Measurements from ENCODE around the gene DPEP2NB. TPM values are rescaled to one million over a fixed set of nuclear protein-coding genes. Genes with fewer than 3 reads are reported as not detected.

Gene DPEP2NB
- total RNA-seq, 1 experiment from 2014 or later = not detected

DNA sequence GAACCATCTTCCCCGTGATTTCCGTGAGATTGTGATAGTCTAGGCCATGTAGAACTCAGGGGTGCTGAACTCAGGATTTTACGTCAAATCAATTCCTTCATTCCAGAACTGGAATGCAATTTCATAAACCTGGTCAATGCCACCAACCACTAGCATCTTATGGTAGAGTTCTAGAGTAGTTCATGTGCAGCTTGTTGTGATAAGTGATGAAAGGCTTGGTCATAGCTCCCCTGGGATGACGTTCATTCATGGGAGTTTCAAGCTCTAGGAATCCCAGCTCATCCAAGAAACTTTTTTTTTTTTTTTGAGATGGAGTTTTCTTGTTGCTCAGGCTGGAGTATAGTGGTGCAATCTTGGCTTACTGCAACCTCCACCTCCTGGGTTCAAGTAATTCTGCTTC is 12.7 kb downstream of the DPEP2NB start:
- Mint-ChIP-seq H3K36me3 (ENCODE audit: insufficient read depth in 1 of 3, low read depth in 3 of 3) (peaks cover 0 to 3% (median 0%) of the 10 kb centered on the region in 3 experiments; a peak in 2 of 7 replicates), H3K9me3 (no peaks in the 10 kb centered on the region; a peak in 1 of 5 replicates), H3K4me1 (peaks cover 6 to 12% of the 10 kb centered on the region in 2 experiments), H3K27me3 (ENCODE audit: low read depth) (peaks cover 7% of the 10 kb centered on the region; the same call in 1 of the 2 replicates), H3K27ac (no peak overlapping the region), H3K4me3 (no peak overlapping the region)
- Histone ChIP-seq H4K91ac (ENCODE audit: insufficient read length, low read depth, low read length) (no peak overlapping the region), H2BK120ac (ENCODE audit: low read depth, low read length, poor library complexity, severe bottlenecking) (no peak overlapping the region), H3T11ph (ENCODE audit: low read length) (no peak overlapping the region), H3K27me3 (ENCODE audit: insufficient read depth, low read length) (no peaks in the 10 kb centered on the region), H4K8ac (replicated peaks; ENCODE audit: insufficient read length, low read depth, low read length) (no peak overlapping the region), H3K23ac (ENCODE audit: insufficient read length, low read depth, low read length) (no peak overlapping the region), H3K9me3 (ENCODE audit: control insufficient read depth, low read depth, low read length) (no peaks in the 10 kb centered on the region), H3K9ac (ENCODE audit: extremely low read depth, insufficient read length, low read length) (no peak overlapping the region), H2BK5ac (ENCODE audit: insufficient read length, low read length) (no peak overlapping the region), H3K23me2 (ENCODE audit: insufficient read length, low read depth, low read length, poor library complexity, severe bottlenecking) (no peaks in the 10 kb centered on the region), H2BK12ac (ENCODE audit: insufficient read length, low read depth, low read length) (no peak overlapping the region), H2AK5ac (ENCODE audit: insufficient read length, low read length) (no peak overlapping the region), H2BK20ac (ENCODE audit: low read depth, low read length, poor library complexity, severe bottlenecking) (no peak overlapping the region), H3K4me2 (ENCODE audit: insufficient read depth, insufficient read length, low read length) (no peak overlapping the region), H4K5ac (ENCODE audit: insufficient read length, low read depth, low read length) (no peak overlapping the region), H3K56ac (ENCODE audit: insufficient read length, low read depth, low read length) (no peak overlapping the region), H2BK15ac (ENCODE audit: low read depth, low read length) (no peak overlapping the region), H3K18ac (ENCODE audit: insufficient read length, low read depth, low read length) (no peak overlapping the region), H2AFZ (ENCODE audit: low read length) (no peak overlapping the region), H3K4me1 (ENCODE audit: insufficient read depth, low read length) (peaks cover 5% of the 10 kb centered on the region; the same call in 1 of the 2 replicates), H3K79me2 (ENCODE audit: insufficient read depth, low read length) (no peaks in the 10 kb centered on the region), H4K20me1 (ENCODE audit: control insufficient read depth, insufficient read depth, insufficient read length) (no peaks in the 10 kb centered on the region), H3K27ac (ENCODE audit: insufficient read length, low read depth, low read length) (no peak overlapping the region), H3K14ac (ENCODE audit: insufficient read depth, low read length) (no peak overlapping the region), H3K4ac (ENCODE audit: low read depth, low read length) (no peak overlapping the region), H3K79me1 (ENCODE audit: insufficient read depth, low read depth, low read length, poor library complexity, severe bottlenecking) (no peaks in the 10 kb centered on the region)
- whole genome bisulfite sequencing (ENCODE audit: extremely low coverage, insufficient read length, low lambda C conversion rate) = no CpG with 5 or more reads among the region's 4 CpGs
- TF ChIP-seq, protein P1, sequence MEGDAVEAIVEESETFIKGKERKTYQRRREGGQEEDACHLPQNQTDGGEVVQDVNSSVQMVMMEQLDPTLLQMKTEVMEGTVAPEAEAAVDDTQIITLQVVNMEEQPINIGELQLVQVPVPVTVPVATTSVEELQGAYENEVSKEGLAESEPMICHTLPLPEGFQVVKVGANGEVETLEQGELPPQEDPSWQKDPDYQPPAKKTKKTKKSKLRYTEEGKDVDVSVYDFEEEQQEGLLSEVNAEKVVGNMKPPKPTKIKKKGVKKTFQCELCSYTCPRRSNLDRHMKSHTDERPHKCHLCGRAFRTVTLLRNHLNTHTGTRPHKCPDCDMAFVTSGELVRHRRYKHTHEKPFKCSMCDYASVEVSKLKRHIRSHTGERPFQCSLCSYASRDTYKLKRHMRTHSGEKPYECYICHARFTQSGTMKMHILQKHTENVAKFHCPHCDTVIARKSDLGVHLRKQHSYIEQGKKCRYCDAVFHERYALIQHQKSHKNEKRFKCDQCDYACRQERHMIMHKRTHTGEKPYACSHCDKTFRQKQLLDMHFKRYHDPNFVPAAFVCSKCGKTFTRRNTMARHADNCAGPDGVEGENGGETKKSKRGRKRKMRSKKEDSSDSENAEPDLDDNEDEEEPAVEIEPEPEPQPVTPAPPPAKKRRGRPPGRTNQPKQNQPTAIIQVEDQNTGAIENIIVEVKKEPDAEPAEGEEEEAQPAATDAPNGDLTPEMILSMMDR (conservative IDR thresholded peaks at IDR 0.05) = no peak
- no peak for DNase-seq
